GM20000 (cell line): ENCODE data around the gene SLX4IP.

Source experiments
- DNase-seq: peaks from one replicate; pipeline ENCODE4 v3.0.0; 2012; ENCODE audit warnings: low spot score
- CTCF ChIP-seq: IDR thresholded peaks from 2 replicates; pipeline ENCODE4 v1.5.1; 2012; ENCODE audit warnings: mild to moderate bottlenecking, control low read depth; ENCODE audit errors: extremely low read depth, missing control alignments

SLX4IP gene

DNA sequence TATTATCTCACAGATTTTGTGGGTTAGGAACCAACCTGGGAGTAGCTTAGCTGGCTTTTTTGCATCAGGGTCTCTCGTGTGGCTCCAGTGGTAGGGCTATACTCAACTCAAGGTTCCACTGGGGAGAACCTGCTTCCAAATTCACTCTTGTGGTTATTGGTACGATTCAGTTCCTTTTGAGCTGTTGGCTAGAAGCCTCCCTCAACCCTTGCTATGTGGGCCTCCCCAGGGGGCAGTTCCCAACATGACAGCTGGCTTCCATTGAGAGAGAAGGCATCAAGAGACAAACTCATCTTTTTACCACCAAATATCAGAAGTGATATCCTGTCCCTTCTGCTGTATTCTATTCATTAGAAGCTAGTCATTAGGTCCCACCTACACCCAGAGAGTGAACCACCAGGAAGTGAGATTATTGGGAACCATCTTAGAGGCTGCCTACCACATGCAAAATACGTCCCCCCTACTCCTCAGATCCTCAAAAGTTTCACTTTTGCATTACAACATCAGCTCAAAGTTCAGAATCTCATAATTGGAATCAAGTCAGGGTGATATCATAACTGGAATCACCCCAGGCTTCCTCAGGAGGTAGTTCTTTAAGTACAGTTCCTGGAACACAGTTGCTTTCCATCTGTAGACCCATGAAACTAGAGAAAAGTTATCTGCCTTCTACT is 32.0 kb upstream of the SLX4IP start:
- no peak for DNase-seq
- no peak for TF ChIP-seq CTCF

- TF ChIP-seq CTCF, result no peak
- DNase-seq, result no peak
These were observed 31.0 kb upstream of the SLX4IP start for GRCh38 chr20:10404023-10404628.

DNA sequence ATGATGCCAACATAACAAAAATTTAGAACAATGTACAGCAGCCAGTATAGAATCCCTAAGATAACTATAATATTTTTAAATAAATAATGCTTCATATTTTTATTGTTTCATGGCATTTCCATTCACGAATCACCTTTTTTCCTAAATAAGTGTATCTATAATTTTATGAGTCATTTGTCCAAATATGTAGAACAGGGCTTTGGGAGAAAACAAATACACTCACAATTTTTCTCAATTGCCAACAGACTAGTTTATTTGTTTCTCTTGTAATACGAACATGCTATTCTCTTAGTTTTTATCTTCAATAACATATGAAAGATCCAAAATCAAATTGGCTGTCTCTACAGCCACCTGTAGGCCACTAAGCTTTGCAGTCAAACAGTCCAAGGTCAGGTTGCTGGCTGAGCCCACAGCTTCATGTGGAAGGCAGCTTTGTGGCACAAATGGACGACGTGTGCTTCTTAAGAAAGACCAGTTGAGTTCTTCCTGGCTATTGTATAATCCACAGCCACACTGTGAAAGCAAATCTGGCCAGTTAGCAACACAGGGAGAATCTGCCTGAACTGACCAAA is 30.1 kb upstream of the SLX4IP start:
- no peak for DNase-seq
- no peak for TF ChIP-seq CTCF

DNA sequence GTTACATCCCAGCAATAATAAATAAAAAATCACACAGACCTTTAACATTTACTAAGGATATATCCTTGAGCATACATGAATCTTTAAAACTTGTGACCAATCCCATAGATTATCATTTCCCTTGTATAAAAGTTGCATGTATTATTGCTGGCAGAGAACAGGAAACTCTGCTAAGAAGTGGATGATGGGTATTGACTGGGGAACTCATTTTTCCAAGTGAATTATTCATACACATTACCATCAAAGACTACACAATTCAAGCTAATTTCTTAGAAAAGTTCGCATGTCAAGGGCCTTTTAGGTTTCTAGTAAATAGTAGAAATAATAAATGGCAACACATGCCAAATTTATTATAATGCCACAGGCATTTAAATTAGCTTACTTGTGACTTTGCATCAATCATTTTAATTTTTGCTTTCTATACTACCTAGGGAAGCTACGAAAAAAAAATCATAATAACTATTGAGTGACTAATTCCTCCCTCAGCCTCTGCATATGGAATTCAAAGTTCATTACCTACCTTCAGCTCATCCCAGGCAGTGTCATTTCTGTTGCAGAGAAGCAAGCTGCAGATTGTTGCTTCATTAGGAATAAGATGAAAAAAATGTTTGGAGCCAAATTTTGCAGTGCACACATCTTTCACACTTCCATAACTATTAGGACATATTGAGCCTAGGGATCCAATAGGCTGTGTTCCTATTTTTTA is 26.8 kb upstream of the SLX4IP start:
- DNase-seq, result no peak

DNA sequence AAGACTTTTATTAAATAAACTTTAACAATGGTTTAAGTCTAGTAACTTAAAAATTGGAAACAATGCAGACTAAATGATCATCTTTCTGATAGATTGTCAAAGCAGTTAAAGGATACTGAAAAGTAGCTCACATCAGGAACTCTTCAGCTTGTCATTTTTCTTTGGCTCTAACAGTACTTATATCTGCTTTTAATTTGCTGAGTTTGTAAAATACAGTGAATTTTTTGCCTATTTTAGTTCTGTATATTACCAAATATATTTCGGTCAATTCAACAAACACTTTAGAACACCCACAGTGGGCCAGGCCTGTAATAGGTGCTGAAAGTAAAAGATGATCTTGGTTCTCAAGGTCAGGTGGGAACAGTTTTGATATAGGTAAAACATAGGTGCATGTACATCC is 23.4 kb upstream of the SLX4IP start:
- no peak for DNase-seq
- TF ChIP-seq CTCF, result no peak

More for the DNA sequence above, 26.8 kb upstream of the SLX4IP start:
- no peak for TF ChIP-seq CTCF

DNA sequence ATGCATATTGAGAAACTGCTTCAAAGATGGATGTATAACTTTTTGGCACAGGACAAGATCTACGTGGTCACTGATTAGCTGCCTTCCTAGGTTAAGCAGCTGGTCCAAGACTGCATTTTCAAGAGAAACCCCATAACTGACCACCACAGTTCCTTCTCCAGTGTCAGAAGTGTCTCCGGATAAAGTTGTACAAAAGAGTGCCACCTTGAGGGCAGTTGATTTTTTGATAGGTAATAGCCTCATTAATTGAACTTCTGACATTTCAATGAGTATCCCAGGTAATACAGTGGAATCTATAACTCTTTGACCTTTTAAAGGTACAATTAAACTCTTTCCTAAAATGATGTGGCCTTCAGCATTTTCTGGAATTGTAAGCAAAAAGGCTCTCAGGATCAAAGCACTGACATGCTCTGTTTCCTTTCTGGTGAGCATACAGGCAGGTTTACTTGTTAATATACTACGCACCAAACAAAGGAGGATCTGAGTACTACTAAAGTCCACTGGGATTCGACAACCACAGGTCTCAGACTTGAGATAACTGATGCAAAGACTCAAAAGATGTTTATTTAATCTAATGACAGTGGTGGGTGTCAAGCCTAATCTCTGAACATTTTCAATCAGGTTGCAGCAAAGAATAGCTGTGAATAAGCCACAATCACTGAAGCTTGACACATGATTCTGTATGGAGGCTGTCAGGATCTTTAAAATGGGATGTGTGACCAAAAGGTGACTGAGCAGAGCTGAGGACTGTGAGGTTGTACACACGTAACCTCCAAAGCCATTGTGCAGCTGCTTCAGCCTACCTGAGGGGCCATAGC is 22.3 kb upstream of the SLX4IP start:
- no peak for DNase-seq
- TF ChIP-seq CTCF, result peak; percentile 2
